GM18951 (cell line): Measurements from ENCODE around the gene CCL22.

Source experiments
- POLR2A ChIP-seq: IDR thresholded peaks from 4 replicates; pipeline ENCODE4 v1.6.1; 2011; ENCODE audit warnings: mild to moderate bottlenecking; ENCODE audit not compliant: insufficient read length, insufficient read depth; ENCODE audit errors: extremely low read depth
- in situ Hi-C: fragments of 300-500 bp; cut with MboI; formaldehyde crosslinking; loops from one replicate; pipeline ENCODE4 v1.12.0; 2022; ENCODE audit warnings: low sequenced_read_pairs, mixed read lengths, inconsistent platforms; ENCODE audit not compliant: unreplicated experiment

Gene CCL22

DNA sequence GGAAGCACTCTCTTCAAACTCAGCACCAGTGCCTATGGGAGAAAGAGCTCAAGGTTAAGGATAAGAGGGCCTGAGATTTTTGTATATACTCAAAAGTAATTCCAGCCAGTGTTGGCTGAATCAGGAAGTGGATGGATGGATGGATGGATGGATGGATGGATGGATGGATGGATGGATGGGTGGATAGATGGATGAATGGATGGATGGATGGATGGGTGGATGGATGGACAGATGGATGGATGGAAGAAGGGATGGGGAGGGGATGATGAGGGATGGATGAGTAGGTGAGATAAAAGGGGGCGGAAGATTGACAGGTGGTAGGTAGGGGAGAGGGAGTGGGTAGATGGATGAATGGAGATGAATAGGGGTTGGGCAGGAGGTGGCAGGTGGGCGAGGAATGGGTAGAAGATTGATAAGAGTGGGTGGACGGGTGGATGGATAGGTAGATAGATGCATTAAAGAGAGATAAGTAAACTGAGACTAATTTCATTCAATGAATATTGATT is 17.8 kb downstream of the CCL22 start:
- in situ Hi-C loops = no loop called here
- no peak for TF ChIP-seq POLR2A

- in situ Hi-C loops = no loop called here
- TF ChIP-seq POLR2A = no peak
These were observed 18.7 kb downstream of the CCL22 start for GRCh38 chr16:57377080-57377841.

GRCh38 chr16:57379579-57379978 is 21.0 kb downstream of the CCL22 start:
- TF ChIP-seq POLR2A = no peak
- in situ Hi-C loops = no loop called here

GRCh38 chr16:57380671-57381462 is 22.3 kb downstream of the CCL22 start:
- in situ Hi-C loops = no loop called here
- TF ChIP-seq POLR2A = no peak

DNA sequence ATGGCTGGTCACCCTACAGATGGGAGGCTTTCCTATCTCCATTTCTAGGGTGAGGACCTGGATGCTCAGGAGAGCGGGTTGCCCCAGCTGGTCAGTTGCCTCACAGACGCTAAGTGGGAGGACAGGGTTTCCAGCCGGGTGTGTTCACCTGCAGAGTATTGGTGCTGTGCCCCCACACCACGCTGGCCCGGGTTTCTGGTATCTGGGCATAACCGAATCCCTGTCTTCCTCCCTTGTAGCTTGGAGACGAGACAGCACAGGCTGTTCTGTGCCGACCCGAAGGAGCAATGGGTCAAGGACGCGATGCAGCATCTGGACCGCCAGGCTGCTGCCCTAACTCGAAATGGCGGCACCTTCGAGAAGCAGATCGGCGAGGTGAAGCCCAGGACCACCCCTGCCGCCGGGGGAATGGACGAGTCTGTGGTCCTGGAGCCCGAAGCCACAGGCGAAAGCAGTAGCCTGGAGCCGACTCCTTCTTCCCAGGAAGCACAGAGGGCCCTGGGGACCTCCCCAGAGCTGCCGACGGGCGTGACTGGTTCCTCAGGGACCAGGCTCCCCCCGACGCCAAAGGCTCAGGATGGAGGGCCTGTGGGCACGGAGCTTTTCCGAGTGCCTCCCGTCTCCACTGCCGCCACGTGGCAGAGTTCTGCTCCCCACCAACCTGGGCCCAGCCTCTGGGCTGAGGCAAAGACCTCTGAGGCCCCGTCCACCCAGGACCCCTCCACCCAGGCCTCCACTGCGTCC is 23.4 kb downstream of the CCL22 start:
- in situ Hi-C loops = no loop called here
- TF ChIP-seq POLR2A = no peak

- in situ Hi-C loops = no loop called here
- no peak for TF ChIP-seq POLR2A
These were observed 24.1 kb downstream of the CCL22 start for GRCh38 chr16:57382535-57383275.

- in situ Hi-C loops = no loop called here
- TF ChIP-seq POLR2A = no peak
These were observed 25.0 kb downstream of the CCL22 start for GRCh38 chr16:57383276-57384247.

GRCh38 chr16:57384248-57385070 is 25.9 kb downstream of the CCL22 start:
- no peak for TF ChIP-seq POLR2A
- in situ Hi-C loops = no loop called here

- in situ Hi-C loops = no loop called here
- TF ChIP-seq POLR2A = no peak
These were observed 26.5 kb downstream of the CCL22 start for GRCh38 chr16:57385083-57385482.

DNA sequence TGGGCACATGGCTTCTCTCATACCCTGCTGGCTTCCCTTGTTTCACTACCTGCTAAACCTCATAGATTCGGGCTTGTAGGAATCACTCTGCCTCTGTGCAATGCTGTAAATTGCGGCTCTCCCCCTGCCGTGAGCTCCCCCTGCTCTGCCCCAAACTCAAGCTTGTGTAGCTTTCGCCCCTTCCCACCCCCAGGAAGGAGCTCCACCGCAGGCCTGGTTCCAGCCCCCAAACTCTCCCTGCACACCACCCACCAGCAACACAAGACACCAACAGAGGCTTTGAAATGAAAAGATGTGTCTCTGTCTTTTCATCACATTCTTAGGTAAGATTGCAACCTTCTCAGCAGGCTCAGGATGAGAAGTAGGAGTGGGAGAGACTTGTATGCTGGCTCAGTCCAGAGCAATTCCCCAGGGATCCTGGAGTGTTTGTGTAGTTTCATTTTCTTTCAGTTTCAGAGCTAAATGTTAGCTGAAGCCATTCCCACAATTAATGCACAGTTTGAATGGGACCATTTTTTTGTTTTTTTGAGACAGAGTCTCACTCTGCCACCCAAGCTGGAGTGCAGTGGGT is 27.9 kb downstream of the CCL22 start:
- in situ Hi-C loops = no loop called here

More for the DNA sequence above, 27.9 kb downstream of the CCL22 start:
- TF ChIP-seq POLR2A = no peak
